ENCODE measurements around the gene MMP24.
"Not testable (repeated sequence)": the region's sequence is repeated elsewhere in the genome, so short reads cannot be mapped to it uniquely, and the experiment has no call there.

MMP24 gene

GRCh38 chr20:35240811-35241293, 14.4 kb downstream of the MMP24 start:
- H3K4me3 ChIP-seq (ENCODE audit: extremely low read depth, insufficient read depth, low read length, poor library complexity, severe bottlenecking): no peak overlapping the region
- H3K9me3 ChIP-seq (ENCODE audit: control insufficient read depth, low read length): no peaks in the 10 kb centered on the region

GRCh38 chr20:35243317-35243716, 16.8 kb downstream of the MMP24 start:
- no peaks in the 10 kb centered on the region for H3K9me3 ChIP-seq (ENCODE audit: control insufficient read depth, low read length)
- no peak overlapping the region for H3K4me3 ChIP-seq (ENCODE audit: extremely low read depth, insufficient read depth, low read length, poor library complexity, severe bottlenecking)
- 100% methylated on average over 1 of the region's 2 CpGs; no CpG with 5 or more reads in 1 of the 2 experiments for WGBS, 2 experiments (ENCODE audit: insufficient coverage in 2 of 2)

More at GRCh38 chr20:35240811-35241293, 14.4 kb downstream of the MMP24 start:
- Histone ChIP-seq H3K4me1 (ENCODE audit: control insufficient read depth, insufficient read depth, low read length, poor library complexity, severe bottlenecking) (no peaks in the 10 kb centered on the region), H3K27ac (ENCODE audit: low read depth, low read length, severe bottlenecking) (no peak overlapping the region), H3K36me3 (ENCODE audit: control insufficient read depth, insufficient read depth, low read length) (no peaks in the 10 kb centered on the region)
- 74% methylated on average over 2 of the region's 2 CpGs; no CpG with 5 or more reads in 1 of the 2 experiments for WGBS, 2 experiments (ENCODE audit: insufficient coverage in 2 of 2)

DNA sequence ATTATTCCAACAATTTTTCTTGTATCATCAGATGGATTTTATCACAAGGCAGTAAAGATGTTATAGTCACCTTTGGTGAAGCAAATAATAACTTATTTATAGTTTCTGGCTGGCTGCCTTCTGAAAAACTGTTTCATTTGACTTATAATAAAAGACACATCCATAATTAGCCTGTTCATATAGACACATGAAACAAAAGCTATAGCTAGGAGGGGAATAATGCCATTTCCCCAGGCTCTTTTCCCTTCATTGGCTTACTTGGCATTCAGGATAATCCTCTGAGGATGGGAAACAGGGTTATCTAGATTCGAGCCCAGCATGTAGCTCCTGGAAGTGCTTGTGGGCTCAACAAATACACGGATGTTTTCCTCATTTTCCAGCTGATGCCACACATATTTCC, 17.5 kb downstream of the MMP24 start:
- no peak overlapping the region for H3K4me3 ChIP-seq (ENCODE audit: extremely low read depth, insufficient read depth, low read length, poor library complexity, severe bottlenecking)
- no peaks in the 10 kb centered on the region for H3K9me3 ChIP-seq (ENCODE audit: control insufficient read depth, low read length)
- H3K27ac ChIP-seq (ENCODE audit: low read depth, low read length, severe bottlenecking): no peak overlapping the region
- H3K4me1 ChIP-seq (ENCODE audit: control insufficient read depth, insufficient read depth, low read length, poor library complexity, severe bottlenecking): peaks cover 3% of the 10 kb centered on the region
- no peaks in the 10 kb centered on the region for H3K36me3 ChIP-seq (ENCODE audit: control insufficient read depth, insufficient read depth, low read length)
- 86 to 100% methylated on average over 1 of the region's 2 CpGs for WGBS, 2 experiments (ENCODE audit: insufficient coverage in 2 of 2)

More at GRCh38 chr20:35243317-35243716, 16.8 kb downstream of the MMP24 start:
- no peak overlapping the region for H3K27ac ChIP-seq (ENCODE audit: low read depth, low read length, severe bottlenecking)
- no peaks in the 10 kb centered on the region for H3K36me3 ChIP-seq (ENCODE audit: control insufficient read depth, insufficient read depth, low read length)
- no peaks in the 10 kb centered on the region for H3K4me1 ChIP-seq (ENCODE audit: control insufficient read depth, insufficient read depth, low read length, poor library complexity, severe bottlenecking)

DNA sequence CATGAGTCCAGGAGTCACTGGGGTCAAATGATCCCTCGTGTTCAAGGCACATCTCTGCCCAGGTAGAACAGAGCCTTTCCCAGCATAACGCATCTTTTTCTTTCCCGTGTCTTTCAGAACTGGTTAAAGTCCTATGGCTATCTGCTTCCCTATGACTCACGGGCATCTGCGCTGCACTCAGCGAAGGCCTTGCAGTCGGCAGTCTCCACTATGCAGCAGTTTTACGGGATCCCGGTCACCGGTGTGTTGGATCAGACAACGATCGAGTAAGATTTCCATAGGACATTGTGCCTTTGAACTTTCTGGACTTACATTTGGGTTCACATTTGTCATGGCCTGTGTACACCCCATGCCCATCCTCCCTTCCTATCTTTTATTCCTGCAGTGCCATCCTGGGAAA, 20.2 kb downstream of the MMP24 start:
- 89% methylated on average over 12 of the region's 12 CpGs for WGBS, 2 experiments (ENCODE audit: insufficient coverage in 2 of 2)
- H3K36me3 ChIP-seq (ENCODE audit: control insufficient read depth, insufficient read depth, low read length): no peaks in the 10 kb centered on the region
- peaks cover 5% of the 10 kb centered on the region for H3K4me1 ChIP-seq (ENCODE audit: control insufficient read depth, insufficient read depth, low read length, poor library complexity, severe bottlenecking)
- no peak overlapping the region for H3K4me3 ChIP-seq (ENCODE audit: extremely low read depth, insufficient read depth, low read length, poor library complexity, severe bottlenecking)
- no peak overlapping the region for H3K27ac ChIP-seq (ENCODE audit: low read depth, low read length, severe bottlenecking)
- no peaks in the 10 kb centered on the region for H3K9me3 ChIP-seq (ENCODE audit: control insufficient read depth, low read length)

DNA sequence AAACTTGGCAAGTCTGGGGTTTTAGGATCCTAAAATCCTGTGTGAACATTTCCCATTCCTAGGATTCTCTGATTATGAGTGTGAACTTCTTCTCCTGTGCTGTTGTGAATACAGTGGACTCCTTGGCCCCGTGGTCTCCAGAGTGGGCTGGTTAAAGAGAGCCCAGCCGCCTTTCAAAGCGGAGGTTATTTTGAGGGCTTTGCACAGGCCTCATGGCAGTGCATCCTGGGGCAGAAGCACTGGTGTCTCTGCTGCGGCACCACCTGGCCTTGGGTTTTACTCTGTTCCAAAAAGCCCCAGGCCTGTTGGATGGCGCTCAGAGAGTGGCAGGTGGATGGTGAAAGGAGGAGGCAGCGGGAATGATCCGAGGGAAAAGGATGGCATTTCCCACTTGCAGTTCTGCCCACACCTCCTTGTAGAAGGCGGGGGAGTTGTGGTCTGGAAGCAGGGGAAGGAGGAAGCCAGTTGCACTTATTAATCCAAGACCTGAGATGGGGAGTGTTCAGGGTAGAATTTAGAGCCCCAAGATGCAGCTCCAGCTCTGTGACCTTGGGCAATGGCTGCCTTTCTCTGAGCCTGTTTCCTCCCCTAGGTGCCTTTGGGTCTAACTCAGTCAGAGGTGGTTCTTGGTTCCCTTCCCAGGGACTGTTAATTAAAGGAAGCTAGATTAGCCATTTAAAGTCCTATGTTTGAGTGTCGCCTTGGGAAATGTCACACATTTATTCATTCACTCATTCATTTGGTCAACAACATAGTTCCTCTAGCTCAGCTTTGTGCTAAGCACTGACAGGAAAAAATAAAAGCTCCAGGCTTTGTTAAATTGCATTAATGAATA, 22.4 kb downstream of the MMP24 start:
- Histone ChIP-seq H3K36me3 (ENCODE audit: control insufficient read depth, insufficient read depth, low read length) (no peaks in the 10 kb centered on the region), H3K9me3 (ENCODE audit: control insufficient read depth, low read length) (no peaks in the 10 kb centered on the region), H3K4me3 (ENCODE audit: extremely low read depth, insufficient read depth, low read length, poor library complexity, severe bottlenecking) (no peak overlapping the region), H3K27ac (ENCODE audit: low read depth, low read length, severe bottlenecking) (no peak overlapping the region), H3K4me1 (ENCODE audit: control insufficient read depth, insufficient read depth, low read length, poor library complexity, severe bottlenecking) (peaks cover 5% of the 10 kb centered on the region)
- WGBS, 2 experiments (ENCODE audit: insufficient coverage in 2 of 2): 75 to 93% methylated on average over 4 to 5 of the region's 9 CpGs

DNA sequence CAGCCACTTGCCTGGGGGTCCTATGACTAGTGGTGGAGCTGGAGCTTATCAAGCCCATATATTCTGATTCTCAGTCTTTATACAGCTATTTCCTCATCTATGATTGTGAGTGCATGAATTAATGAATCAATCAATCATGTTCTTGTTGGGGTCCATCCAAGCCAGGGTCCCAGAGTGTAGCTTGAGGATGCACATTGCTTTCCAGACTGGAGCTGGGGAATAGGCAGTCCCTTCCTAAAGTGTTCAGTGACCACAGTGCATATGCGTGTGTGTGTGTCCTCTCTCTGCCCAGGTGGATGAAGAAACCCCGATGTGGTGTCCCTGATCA, 25.1 kb downstream of the MMP24 start:
- Histone ChIP-seq H3K4me1 (ENCODE audit: control insufficient read depth, insufficient read depth, low read length, poor library complexity, severe bottlenecking) (peaks cover 5% of the 10 kb centered on the region), H3K36me3 (ENCODE audit: control insufficient read depth, insufficient read depth, low read length) (no peaks in the 10 kb centered on the region), H3K27ac (ENCODE audit: low read depth, low read length, severe bottlenecking) (no peak overlapping the region), H3K9me3 (ENCODE audit: control insufficient read depth, low read length) (no peaks in the 10 kb centered on the region), H3K4me3 (ENCODE audit: extremely low read depth, insufficient read depth, low read length, poor library complexity, severe bottlenecking) (no peak overlapping the region)
- WGBS, 2 experiments (ENCODE audit: insufficient coverage in 2 of 2): 100% methylated on average over 2 of the region's 2 CpGs

GRCh38 chr20:35252037-35252461, 25.6 kb downstream of the MMP24 start:
- Histone ChIP-seq H3K4me3 (ENCODE audit: extremely low read depth, insufficient read depth, low read length, poor library complexity, severe bottlenecking) (no peak overlapping the region), H3K27ac (ENCODE audit: low read depth, low read length, severe bottlenecking) (no peak overlapping the region)
- 83% methylated on average over 2 of the region's 2 CpGs; no CpG with 5 or more reads in 1 of the 2 experiments for WGBS, 2 experiments (ENCODE audit: insufficient coverage in 2 of 2)

GRCh38 chr20:35252598-35252997, 26.1 kb downstream of the MMP24 start:
- WGBS, 2 experiments (ENCODE audit: insufficient coverage in 2 of 2): 100% methylated on average over 1 of the region's 2 CpGs
- H3K9me3 ChIP-seq (ENCODE audit: control insufficient read depth, low read length); H3K27ac ChIP-seq (ENCODE audit: low read depth, low read length, severe bottlenecking); H3K4me3 ChIP-seq (ENCODE audit: extremely low read depth, insufficient read depth, low read length, poor library complexity, severe bottlenecking); H3K36me3 ChIP-seq (ENCODE audit: control insufficient read depth, insufficient read depth, low read length); H3K4me1 ChIP-seq (ENCODE audit: control insufficient read depth, insufficient read depth, low read length, poor library complexity, severe bottlenecking): not testable (repeated sequence)

More at GRCh38 chr20:35252037-35252461, 25.6 kb downstream of the MMP24 start:
- Histone ChIP-seq H3K4me1 (ENCODE audit: control insufficient read depth, insufficient read depth, low read length, poor library complexity, severe bottlenecking) (peaks cover 5% of the 10 kb centered on the region), H3K36me3 (ENCODE audit: control insufficient read depth, insufficient read depth, low read length) (no peaks in the 10 kb centered on the region), H3K9me3 (ENCODE audit: control insufficient read depth, low read length) (no peaks in the 10 kb centered on the region)

- Histone ChIP-seq H3K4me1 (ENCODE audit: control insufficient read depth, insufficient read depth, low read length, poor library complexity, severe bottlenecking) (peaks cover 5% of the 10 kb centered on the region), H3K36me3 (ENCODE audit: control insufficient read depth, insufficient read depth, low read length) (no peaks in the 10 kb centered on the region), H3K27ac (ENCODE audit: low read depth, low read length, severe bottlenecking) (no peak overlapping the region), H3K9me3 (ENCODE audit: control insufficient read depth, low read length) (no peaks in the 10 kb centered on the region), H3K4me3 (ENCODE audit: extremely low read depth, insufficient read depth, low read length, poor library complexity, severe bottlenecking) (no peak overlapping the region)
- 86 to 89% methylated on average over 1 to 2 of the region's 3 CpGs for WGBS, 2 experiments (ENCODE audit: insufficient coverage in 2 of 2)
Observed at GRCh38 chr20:35253010-35253409, 26.5 kb downstream of the MMP24 start.

DNA sequence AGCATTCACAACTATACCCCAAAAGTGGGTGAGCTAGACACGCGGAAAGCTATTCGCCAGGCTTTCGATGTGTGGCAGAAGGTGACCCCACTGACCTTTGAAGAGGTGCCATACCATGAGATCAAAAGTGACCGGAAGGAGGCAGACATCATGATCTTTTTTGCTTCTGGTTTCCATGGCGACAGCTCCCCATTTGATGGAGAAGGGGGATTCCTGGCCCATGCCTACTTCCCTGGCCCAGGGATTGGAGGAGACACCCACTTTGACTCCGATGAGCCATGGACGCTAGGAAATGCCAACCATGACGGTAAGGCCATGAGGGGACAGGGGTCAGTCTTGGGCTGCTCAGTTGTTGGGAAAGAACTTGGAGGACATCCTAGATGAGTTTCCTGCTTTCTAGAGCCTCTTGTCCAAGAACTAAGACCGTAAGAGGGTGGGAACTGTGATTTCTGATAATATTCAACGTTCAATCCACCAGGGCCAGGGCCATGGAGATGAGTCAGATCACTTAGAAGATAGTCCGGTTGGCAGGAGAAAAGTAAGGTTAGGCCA, 28.0 kb downstream of the MMP24 start:
- H3K4me1 ChIP-seq (ENCODE audit: control insufficient read depth, insufficient read depth, low read length, poor library complexity, severe bottlenecking): no peaks in the 10 kb centered on the region
- no peak overlapping the region for H3K4me3 ChIP-seq (ENCODE audit: extremely low read depth, insufficient read depth, low read length, poor library complexity, severe bottlenecking)
- WGBS, 2 experiments (ENCODE audit: insufficient coverage in 2 of 2): 95% methylated on average over 12 of the region's 12 CpGs

More for the DNA sequence above, 28.0 kb downstream of the MMP24 start:
- Histone ChIP-seq H3K9me3 (ENCODE audit: control insufficient read depth, low read length) (no peaks in the 10 kb centered on the region), H3K27ac (ENCODE audit: low read depth, low read length, severe bottlenecking) (no peak overlapping the region), H3K36me3 (ENCODE audit: control insufficient read depth, insufficient read depth, low read length) (no peaks in the 10 kb centered on the region)
